HAP-1 (cell line): Measurements from ENCODE around the gene VSNL1.
A peak's percentile ranks its signal among the peaks of the same experiment; 100 is the strongest.

Experiments
- DNase-seq, 2 experiments: peaks; one replicate each; pipeline ENCODE4 v3.0.0-alpha.2; 2016 to 2020; ENCODE audit warnings: low spot score in 2 of 2
- H3K27me3 ChIP-seq: fragments of 250-450 bp; sonication (Bioruptor Pico); 2 replicates; pipeline ENCODE4 v1.5.1; 2020; ENCODE audit warnings: low read depth, mild to moderate bottlenecking, moderate library complexity
- H3K36me3 ChIP-seq: fragments of 250-450 bp; sonication (Bioruptor Pico); replicated peaks from 2 replicates; pipeline ENCODE4 v1.5.1; 2020; ENCODE audit warnings: mild to moderate bottlenecking
- H3K4me1 ChIP-seq: fragments of 250-450 bp; sonication (Bioruptor Pico); 2 replicates; pipeline ENCODE4 v1.5.1; 2020; ENCODE audit warnings: mild to moderate bottlenecking
- H3K4me3 ChIP-seq: fragments of 250-450 bp; sonication (Bioruptor Pico); 2 replicates; pipeline ENCODE4 v1.5.1; 2020; ENCODE audit warnings: mild to moderate bottlenecking, moderate library complexity
- H3K9me3 ChIP-seq: fragments of 250-450 bp; sonication (Bioruptor Pico); 2 replicates; pipeline ENCODE4 v1.5.1; 2020; ENCODE audit warnings: mild to moderate bottlenecking, moderate library complexity
- in situ Hi-C: fragments of 300-500 bp; cut with MboI; formaldehyde crosslinking; loops from 3 replicates; pipeline ENCODE4 v1.14.3; 2020; ENCODE audit warnings: low sequenced_read_pairs, inconsistent platforms, mixed read lengths

Gene VSNL1

GRCh38 chr2:17533546-17533945 is 7.0 kb upstream of the VSNL1 start:
- DNase-seq: no peak
- peaks cover 19% of the 10 kb centered on the region for H3K27me3 ChIP-seq
- no peaks in the 10 kb centered on the region; the same call in 1 of the 2 replicates for H3K4me1 ChIP-seq
- H3K36me3 ChIP-seq: no peaks in the 10 kb centered on the region
- no peaks in the 10 kb centered on the region for H3K9me3 ChIP-seq
- H3K4me3 ChIP-seq: no peak overlapping the region
- in situ Hi-C loops: no loop called here

GRCh38 chr2:17536416-17536815 is 4.1 kb upstream of the VSNL1 start:
- H3K9me3 ChIP-seq: no peaks in the 10 kb centered on the region
- no peak for DNase-seq
- peaks cover 24% of the 10 kb centered on the region for H3K27me3 ChIP-seq

GRCh38 chr2:17538022-17538843 is 2.3 kb upstream of the VSNL1 start:
- Histone ChIP-seq H3K9me3 (no peaks in the 10 kb centered on the region), H3K4me3 (peak overlapping the region; percentile 32), H3K36me3 (no peaks in the 10 kb centered on the region), H3K4me1 (no peaks in the 10 kb centered on the region; the same call in 1 of the 2 replicates), H3K27me3 (peaks cover 24% of the 10 kb centered on the region)
- DNase-seq: no peak
- in situ Hi-C loops: no loop called here

More at GRCh38 chr2:17536416-17536815, 4.1 kb upstream of the VSNL1 start:
- Histone ChIP-seq H3K4me3 (no peak overlapping the region), H3K36me3 (no peaks in the 10 kb centered on the region), H3K4me1 (no peaks in the 10 kb centered on the region; the same call in 1 of the 2 replicates)
- in situ Hi-C loops: no loop called here

GRCh38 chr2:17538844-17539554 is 1.5 kb upstream of the VSNL1 start:
- peaks cover 27% of the 10 kb centered on the region for H3K27me3 ChIP-seq
- peak overlapping the region; percentile 32 for H3K4me3 ChIP-seq

GRCh38 chr2:17539611-17540092 is 844 bp upstream of the VSNL1 start:
- in situ Hi-C loops: no loop called here
- DNase-seq: peak in 1 of 2 experiments; percentile 39
- no peaks in the 10 kb centered on the region for H3K9me3 ChIP-seq
- no peaks in the 10 kb centered on the region; the same call in 1 of the 2 replicates for H3K4me1 ChIP-seq
- H3K4me3 ChIP-seq: peak overlapping the region; percentile 32
- H3K36me3 ChIP-seq: no peaks in the 10 kb centered on the region
- H3K27me3 ChIP-seq: peaks cover 27% of the 10 kb centered on the region

More at GRCh38 chr2:17538844-17539554, 1.5 kb upstream of the VSNL1 start:
- DNase-seq: peak; percentile 42 to 65
- Histone ChIP-seq H3K9me3 (no peaks in the 10 kb centered on the region), H3K4me1 (no peaks in the 10 kb centered on the region; the same call in 1 of the 2 replicates), H3K36me3 (no peaks in the 10 kb centered on the region)
- in situ Hi-C loops: no loop called here

- no peaks in the 10 kb centered on the region for H3K9me3 ChIP-seq
- in situ Hi-C loops: no loop called here
- no peaks in the 10 kb centered on the region; the same call in 1 of the 2 replicates for H3K4me1 ChIP-seq
- H3K36me3 ChIP-seq: no peaks in the 10 kb centered on the region
- H3K27me3 ChIP-seq: peaks cover 27% of the 10 kb centered on the region
- no peak for DNase-seq
- peak overlapping the region; percentile 14 for H3K4me3 ChIP-seq
Observed at GRCh38 chr2:17540813-17541530, 476 bp downstream of the VSNL1 start.

- Histone ChIP-seq H3K36me3 (no peaks in the 10 kb centered on the region), H3K9me3 (no peaks in the 10 kb centered on the region), H3K4me3 (peak overlapping the region; percentile 14), H3K27me3 (peaks cover 23% of the 10 kb centered on the region), H3K4me1 (no peaks in the 10 kb centered on the region; the same call in 1 of the 2 replicates)
- no peak for DNase-seq
- in situ Hi-C loops: no loop called here
Observed at GRCh38 chr2:17541531-17541950, 1.0 kb downstream of the VSNL1 start.

GRCh38 chr2:17542471-17542870 is 2.0 kb downstream of the VSNL1 start:
- in situ Hi-C loops: no loop called here
- Histone ChIP-seq H3K36me3 (no peaks in the 10 kb centered on the region), H3K4me1 (no peaks in the 10 kb centered on the region; the same call in 1 of the 2 replicates), H3K27me3 (peaks cover 20% of the 10 kb centered on the region), H3K9me3 (no peaks in the 10 kb centered on the region), H3K4me3 (no peak overlapping the region)
- no peak for DNase-seq

GRCh38 chr2:17543131-17543660 is 2.7 kb downstream of the VSNL1 start:
- Histone ChIP-seq H3K27me3 (peaks cover 15% of the 10 kb centered on the region), H3K9me3 (no peaks in the 10 kb centered on the region), H3K36me3 (no peaks in the 10 kb centered on the region), H3K4me1 (no peaks in the 10 kb centered on the region; the same call in 1 of the 2 replicates), H3K4me3 (no peak overlapping the region)
- DNase-seq: no peak
- in situ Hi-C loops: no loop called here

- no peak for DNase-seq
- H3K9me3 ChIP-seq: no peaks in the 10 kb centered on the region
- no peaks in the 10 kb centered on the region; the same call in 1 of the 2 replicates for H3K4me1 ChIP-seq
- H3K36me3 ChIP-seq: no peaks in the 10 kb centered on the region
- H3K27me3 ChIP-seq: peaks cover 13% of the 10 kb centered on the region
- no peak overlapping the region for H3K4me3 ChIP-seq
- in situ Hi-C loops: no loop called here
Observed at GRCh38 chr2:17543848-17544247, 3.4 kb downstream of the VSNL1 start.

GRCh38 chr2:17544256-17544655 is 3.8 kb downstream of the VSNL1 start:
- no peak for DNase-seq
- H3K4me1 ChIP-seq: no peaks in the 10 kb centered on the region; the same call in 1 of the 2 replicates

GRCh38 chr2:17545680-17546613 is 5.5 kb downstream of the VSNL1 start:
- peaks cover 8% of the 10 kb centered on the region for H3K27me3 ChIP-seq
- H3K36me3 ChIP-seq: no peaks in the 10 kb centered on the region
- in situ Hi-C loops: no loop called here
- no peak overlapping the region for H3K4me3 ChIP-seq
- no peak for DNase-seq
- no peaks in the 10 kb centered on the region; the same call in 1 of the 2 replicates for H3K4me1 ChIP-seq
- H3K9me3 ChIP-seq: no peaks in the 10 kb centered on the region

More at GRCh38 chr2:17544256-17544655, 3.8 kb downstream of the VSNL1 start:
- H3K4me3 ChIP-seq: no peak overlapping the region
- in situ Hi-C loops: no loop called here
- no peaks in the 10 kb centered on the region for H3K36me3 ChIP-seq
- peaks cover 9% of the 10 kb centered on the region for H3K27me3 ChIP-seq
- H3K9me3 ChIP-seq: no peaks in the 10 kb centered on the region
